Measurements from ENCODE around the gene IL20RB. TPM values are rescaled to one million over a fixed set of nuclear protein-coding genes. Genes with fewer than 3 reads are reported as not detected.
"Not testable (repeated sequence)": the region's sequence is repeated elsewhere in the genome, so short reads cannot be mapped to it uniquely, and the experiment has no call there.

The IL20RB gene
- total RNA-seq, 1 donor from 2014 or later = 3.6 TPM

- no peak for DNase-seq (ENCODE audit: low spot score)
Measured at GRCh38 chr3:136943436-136943835, 14.3 kb upstream of the IL20RB start.

- DNase-seq (ENCODE audit: low spot score) = no peak
Measured at GRCh38 chr3:136946978-136947377, 10.8 kb upstream of the IL20RB start.

GRCh38 chr3:136947477-136947876 lies 10.3 kb upstream of the IL20RB start:
- no peak for DNase-seq (ENCODE audit: low spot score)

GRCh38 chr3:136949146-136949545 lies 8.6 kb upstream of the IL20RB start:
- DNase-seq (ENCODE audit: low spot score) = no peak

- DNase-seq (ENCODE audit: low spot score) = no peak
Measured at GRCh38 chr3:136949708-136950107, 8.1 kb upstream of the IL20RB start.

- DNase-seq (ENCODE audit: low spot score) = no peak
Measured at GRCh38 chr3:136950623-136951022, 7.2 kb upstream of the IL20RB start.

GRCh38 chr3:136952292-136952691 lies 5.5 kb upstream of the IL20RB start:
- DNase-seq (ENCODE audit: low spot score) = no peak

GRCh38 chr3:136954251-136954650 lies 3.5 kb upstream of the IL20RB start:
- DNase-seq (ENCODE audit: low spot score) = no peak

- DNase-seq (ENCODE audit: low spot score) = no peak
Measured at GRCh38 chr3:136954980-136955780, 2.6 kb upstream of the IL20RB start.

- no peak for DNase-seq (ENCODE audit: low spot score)
Measured at GRCh38 chr3:136955813-136956212, 2.0 kb upstream of the IL20RB start.

- no peak for DNase-seq (ENCODE audit: low spot score)
Measured at GRCh38 chr3:136956971-136957370, 812 bp upstream of the IL20RB start.

- DNase-seq (ENCODE audit: low spot score) = no peak
Measured at GRCh38 chr3:136958939-136959338, 1.2 kb downstream of the IL20RB start.

- DNase-seq (ENCODE audit: low spot score) = no peak
Measured at GRCh38 chr3:136959599-136959998, 1.8 kb downstream of the IL20RB start.

GRCh38 chr3:136960838-136961836 lies 3.4 kb downstream of the IL20RB start:
- no peak for DNase-seq (ENCODE audit: low spot score)

GRCh38 chr3:136962927-136963326 lies 5.1 kb downstream of the IL20RB start:
- DNase-seq (ENCODE audit: low spot score) = no peak

- DNase-seq (ENCODE audit: low spot score) = not testable (repeated sequence)
Measured at GRCh38 chr3:136969539-136969938, 11.8 kb downstream of the IL20RB start.

- DNase-seq (ENCODE audit: low spot score) = no peak
Measured at GRCh38 chr3:136973352-136973751, 15.6 kb downstream of the IL20RB start.

- DNase-seq (ENCODE audit: low spot score) = no peak
Measured at GRCh38 chr3:136974670-136975069, 16.9 kb downstream of the IL20RB start.

GRCh38 chr3:136979204-136979603 lies 21.4 kb downstream of the IL20RB start:
- no peak for DNase-seq (ENCODE audit: low spot score)

- DNase-seq (ENCODE audit: low spot score) = no peak
Measured at GRCh38 chr3:136979684-136980083, 21.9 kb downstream of the IL20RB start.

GRCh38 chr3:136982033-136982432 lies 24.2 kb downstream of the IL20RB start:
- no peak for DNase-seq (ENCODE audit: low spot score)

- no peak for DNase-seq (ENCODE audit: low spot score)
Measured at GRCh38 chr3:136982520-136983138, 24.8 kb downstream of the IL20RB start.
